HUES64 (cell line): ENCODE measurements around the gene AFF3.

Experiments used
- H3K27ac ChIP-seq: 2 replicates; pipeline ENCODE4 v1.7.0; 2013; ENCODE audit warnings: low read depth, low read length, inconsistent platforms
- H3K27me3 ChIP-seq: 2 replicates; pipeline ENCODE4 v1.6.1; 2013; ENCODE audit warnings: mild to moderate bottlenecking, low read length; ENCODE audit not compliant: insufficient read depth
- H3K36me3 ChIP-seq: 2 replicates; pipeline ENCODE4 v1.6.1; 2013; ENCODE audit warnings: mild to moderate bottlenecking, low read length; ENCODE audit not compliant: insufficient read depth
- H3K4me1 ChIP-seq: 2 replicates; pipeline ENCODE4 v1.6.1; 2013; ENCODE audit warnings: mild to moderate bottlenecking, low read length, moderate library complexity; ENCODE audit not compliant: insufficient read depth
- H3K4me3 ChIP-seq: 2 replicates; pipeline ENCODE4 v1.5.1; 2013; ENCODE audit warnings: mild to moderate bottlenecking, low read length, moderate library complexity
- H3K9ac ChIP-seq: 2 replicates; pipeline ENCODE4 v1.6.1; 2013; ENCODE audit warnings: mild to moderate bottlenecking, low read depth, low read length
- H3K9me3 ChIP-seq: 2 replicates; pipeline ENCODE4 v1.6.1; 2013; ENCODE audit warnings: low read depth, low read length; ENCODE audit not compliant: insufficient read depth
- WGBS: fragments of 150-250, 120-280 bp; methylation state at CpG from one replicate; pipeline ENCODE4 v1.1.7; 2013; ENCODE audit warnings: missing lambda C conversion rate; 5-methylcytosine and 5-hydroxymethylcytosine counted together

AFF3 gene

GRCh38 chr2:100039291-100039980, 103.0 kb downstream of the AFF3 start:
- Histone ChIP-seq H3K36me3 (no peaks in the 10 kb centered on the region), H3K27ac (no peak overlapping the region), H3K27me3 (no peaks in the 10 kb centered on the region), H3K9ac (no peak overlapping the region), H3K4me1 (peaks cover 9% of the 10 kb centered on the region; the same call in 1 of the 2 replicates), H3K4me3 (no peak overlapping the region), H3K9me3 (no peaks in the 10 kb centered on the region)
- 94% methylated on average over 7 of the region's 7 CpGs for WGBS

GRCh38 chr2:100038011-100038410, 104.4 kb downstream of the AFF3 start:
- no peaks in the 10 kb centered on the region for H3K9me3 ChIP-seq
- 62% methylated on average over 6 of the region's 6 CpGs for WGBS
- no peaks in the 10 kb centered on the region for H3K27me3 ChIP-seq
- no peak overlapping the region for H3K27ac ChIP-seq
- no peak overlapping the region for H3K9ac ChIP-seq
- no peak overlapping the region for H3K4me3 ChIP-seq
- peaks cover 9% of the 10 kb centered on the region; the same call in 1 of the 2 replicates for H3K4me1 ChIP-seq
- no peaks in the 10 kb centered on the region for H3K36me3 ChIP-seq

GRCh38 chr2:100036793-100037192, 105.6 kb downstream of the AFF3 start:
- Histone ChIP-seq H3K27ac (no peak overlapping the region), H3K36me3 (no peaks in the 10 kb centered on the region), H3K9ac (no peak overlapping the region), H3K9me3 (no peaks in the 10 kb centered on the region), H3K27me3 (no peaks in the 10 kb centered on the region), H3K4me1 (peaks cover 2% of the 10 kb centered on the region; the same call in 1 of the 2 replicates), H3K4me3 (no peak overlapping the region)
- WGBS, result 91% methylated on average over 4 of the region's 4 CpGs

- Histone ChIP-seq H3K9me3 (no peaks in the 10 kb centered on the region), H3K4me3 (no peak overlapping the region), H3K27me3 (no peaks in the 10 kb centered on the region), H3K27ac (no peak overlapping the region), H3K4me1 (no peaks in the 10 kb centered on the region), H3K36me3 (no peaks in the 10 kb centered on the region), H3K9ac (no peak overlapping the region)
- 90% methylated on average over 1 of the region's 2 CpGs for WGBS
Measured at GRCh38 chr2:100036026-100036425, 106.4 kb downstream of the AFF3 start.

- Histone ChIP-seq H3K4me1 (no peaks in the 10 kb centered on the region), H3K9me3 (no peaks in the 10 kb centered on the region), H3K36me3 (no peaks in the 10 kb centered on the region), H3K4me3 (no peak overlapping the region), H3K27ac (no peak overlapping the region), H3K9ac (no peak overlapping the region), H3K27me3 (no peaks in the 10 kb centered on the region)
- whole genome bisulfite sequencing, result 76% methylated on average over 1 of the region's 1 CpG
Measured at GRCh38 chr2:100034431-100034830, 108.0 kb downstream of the AFF3 start.

- H3K4me3 ChIP-seq, result no peak overlapping the region
- no peaks in the 10 kb centered on the region for H3K4me1 ChIP-seq
- 98% methylated on average over 2 of the region's 2 CpGs for WGBS
Measured at GRCh38 chr2:100033976-100034375, 108.4 kb downstream of the AFF3 start.

GRCh38 chr2:100031604-100032003, 110.8 kb downstream of the AFF3 start:
- no peaks in the 10 kb centered on the region for H3K4me1 ChIP-seq
- no peak overlapping the region for H3K27ac ChIP-seq
- H3K9me3 ChIP-seq, result no peaks in the 10 kb centered on the region
- H3K9ac ChIP-seq, result no peak overlapping the region
- H3K27me3 ChIP-seq, result no peaks in the 10 kb centered on the region
- no CpG with 5 or more reads among the region's 2 CpGs for whole genome bisulfite sequencing
- no peak overlapping the region for H3K4me3 ChIP-seq
- no peaks in the 10 kb centered on the region for H3K36me3 ChIP-seq

More at GRCh38 chr2:100033976-100034375, 108.4 kb downstream of the AFF3 start:
- no peaks in the 10 kb centered on the region for H3K36me3 ChIP-seq
- H3K27ac ChIP-seq, result no peak overlapping the region
- H3K9me3 ChIP-seq, result no peaks in the 10 kb centered on the region
- no peaks in the 10 kb centered on the region for H3K27me3 ChIP-seq
- H3K9ac ChIP-seq, result no peak overlapping the region

GRCh38 chr2:100029460-100029859, 112.9 kb downstream of the AFF3 start:
- H3K9ac ChIP-seq, result no peak overlapping the region
- H3K36me3 ChIP-seq, result no peaks in the 10 kb centered on the region
- no peaks in the 10 kb centered on the region for H3K27me3 ChIP-seq
- no peaks in the 10 kb centered on the region for H3K9me3 ChIP-seq
- 93% methylated on average over 6 of the region's 6 CpGs for whole genome bisulfite sequencing
- H3K27ac ChIP-seq, result no peak overlapping the region
- no peaks in the 10 kb centered on the region for H3K4me1 ChIP-seq
- no peak overlapping the region for H3K4me3 ChIP-seq

GRCh38 chr2:100021791-100022340, 120.5 kb downstream of the AFF3 start:
- WGBS, result 100% methylated on average over 3 of the region's 3 CpGs
- Histone ChIP-seq H3K4me1 (no peaks in the 10 kb centered on the region), H3K9me3 (no peaks in the 10 kb centered on the region), H3K4me3 (no peak overlapping the region), H3K27ac (no peak overlapping the region), H3K9ac (no peak overlapping the region), H3K36me3 (no peaks in the 10 kb centered on the region), H3K27me3 (no peaks in the 10 kb centered on the region)

GRCh38 chr2:100019499-100019898, 122.9 kb downstream of the AFF3 start:
- H3K4me1 ChIP-seq, result no peaks in the 10 kb centered on the region
- no peaks in the 10 kb centered on the region for H3K36me3 ChIP-seq
- no peak overlapping the region for H3K9ac ChIP-seq
- no peaks in the 10 kb centered on the region for H3K9me3 ChIP-seq
- H3K27me3 ChIP-seq, result no peaks in the 10 kb centered on the region
- no peak overlapping the region for H3K4me3 ChIP-seq
- H3K27ac ChIP-seq, result no peak overlapping the region
- WGBS, result 94% methylated on average over 6 of the region's 6 CpGs

GRCh38 chr2:100018341-100019193, 123.8 kb downstream of the AFF3 start:
- H3K4me1 ChIP-seq, result peaks cover 2% of the 10 kb centered on the region; the same call in 1 of the 2 replicates
- no peak overlapping the region for H3K27ac ChIP-seq
- WGBS, result 94% methylated on average over 9 of the region's 9 CpGs
- no peaks in the 10 kb centered on the region for H3K27me3 ChIP-seq
- no peak overlapping the region for H3K9ac ChIP-seq
- no peak overlapping the region for H3K4me3 ChIP-seq
- no peaks in the 10 kb centered on the region for H3K9me3 ChIP-seq
- no peaks in the 10 kb centered on the region for H3K36me3 ChIP-seq
